A549 (cell line): ENCODE measurements around the gene ACOX1. TPM values are rescaled to one million over a fixed set of nuclear protein-coding genes. Genes with fewer than 3 reads are reported as not detected.
A peak's percentile ranks its signal among the peaks of the same experiment; 100 is the strongest.

Experiments used
- ATAC-seq, 2 experiments: fragments of 200-7000 bp in 1 of 2; fragments of >200 bp in 1 of 2; cut with Nextera tagmentation in 1 of 2; cut with Tn5 transposase in 1 of 2; 3 replicates each; pipeline versions ENCODE4 v1.8.0 to v1.9.1; 2018 to 2020; ENCODE audit warnings: mild to moderate bottlenecking in 1 of 2, moderate library complexity in 1 of 2
- CTCF ChIA-PET: fragments of 300-600 bp; sonication (Branson Sonifier 250); formaldehyde crosslinking; extraction: SDS; loops from one replicate; lab custom pipeline; 2021; ENCODE audit warnings: antibody characterized with exemption, inconsistent platforms; lab: Yijun Ruan, JAX
- POLR2A ChIA-PET: fragments of 350-600 bp; formaldehyde crosslinking; extraction: SDS; loops from one replicate; lab custom pipeline; 2021; ENCODE audit warnings: antibody characterized with exemption, inconsistent platforms; lab: Yijun Ruan, JAX
- DNase-seq, 2 experiments: peaks; one replicate each; pipeline versions ENCODE4 v3.0.0 to v3.0.0-alpha.2; 2011 to 2016; ENCODE audit warnings: low read depth in 1 of 2, low spot score in 1 of 2
- FAIRE-seq: peaks from 2 replicates; lab custom pipeline; 2011; peaks lifted over from hg19 to GRCh38; lab: Jason Lieb, UNC
- H3K27ac ChIP-seq, 2 experiments: fragments of >200 bp; sonication (Bioruptor Twin); formaldehyde crosslinking; 3 replicates each; pipeline ENCODE4 v1.5.1; 2016 to 2017
- H3K4me1 ChIP-seq: fragments of >200 bp; sonication (Bioruptor Twin); formaldehyde crosslinking; 3 replicates; pipeline ENCODE4 v1.6.1; 2016
- H3K4me2 ChIP-seq: fragments of >200 bp; sonication (Bioruptor Twin); formaldehyde crosslinking; 3 replicates; pipeline ENCODE4 v1.6.1; 2016
- H3K4me3 ChIP-seq: fragments of >200 bp; sonication (Bioruptor Twin); formaldehyde crosslinking; 3 replicates; pipeline ENCODE4 v1.5.1; 2016
- H3K9me3 ChIP-seq: fragments of >200 bp; sonication (Bioruptor Twin); formaldehyde crosslinking; 3 replicates; pipeline ENCODE4 v1.6.1; 2016
- BHLHE40 ChIP-seq: IDR thresholded peaks from 2 replicates; pipeline ENCODE4 v1.6.1; 2012; ENCODE audit warnings: low read depth, low read length, inconsistent platforms
- EP300 ChIP-seq, 2 experiments: fragments of >200 bp; sonication (Bioruptor Twin); formaldehyde crosslinking; IDR thresholded peaks; 2 replicates in 1 of 2; 3 replicates in 1 of 2; pipeline ENCODE4 v1.6.1; 2016 to 2017
- HEYL ChIP-seq: fragments of 250-450 bp; sonication (Bioruptor Pico); IDR thresholded peaks from 2 replicates; pipeline ENCODE4 v1.8.0; 2021; ENCODE audit warnings: mild to moderate bottlenecking, moderate library complexity
- HOXA7 ChIP-seq: fragments of 250-450 bp; sonication (Bioruptor Pico); IDR thresholded peaks from 2 replicates; pipeline ENCODE4 v1.5.0; 2020; ENCODE audit warnings: mild to moderate bottlenecking, moderate library complexity
- JUNB ChIP-seq: fragments of >200 bp; sonication (Bioruptor Twin); formaldehyde crosslinking; IDR thresholded peaks from 2 replicates; pipeline ENCODE4 v1.6.1; 2016
- KDM1A ChIP-seq: fragments of 200-600 bp; sonication (generic); IDR thresholded peaks from 2 replicates; pipeline ENCODE4 v1.6.1; 2016; ENCODE audit warnings: low read depth, mild to moderate bottlenecking
- MAZ ChIP-seq: fragments of 150-350 bp; IDR thresholded peaks from 2 replicates; pipeline ENCODE4 v1.6.1; 2014; ENCODE audit warnings: antibody characterized with exemption, low read depth, low read length, borderline replicate concordance
- NR3C1 ChIP-seq: fragments of >200 bp; sonication (Bioruptor Twin); formaldehyde crosslinking; IDR thresholded peaks from 3 replicates; pipeline ENCODE4 v1.6.1; 2017
- PHF8 ChIP-seq: fragments of 200-600 bp; sonication (generic); IDR thresholded peaks from 2 replicates; pipeline ENCODE4 v1.6.1; 2016; ENCODE audit warnings: low read depth, mild to moderate bottlenecking, antibody characterized with exemption, moderate library complexity, borderline replicate concordance
- POLR2A ChIP-seq: IDR thresholded peaks from 2 replicates; pipeline ENCODE4 v1.6.1; 2012; ENCODE audit warnings: mild to moderate bottlenecking, low read length
- POLR2AphosphoS2 ChIP-seq: conservative IDR thresholded peaks from 2 replicates; pipeline ENCODE4 v1.6.1; 2012; ENCODE audit warnings: low read length, improper control_type of control experiment, inconsistent platforms
- RAD21 ChIP-seq, 2 experiments: fragments of >200 bp in 1 of 2; sonication (Bioruptor Twin) in 1 of 2; formaldehyde crosslinking in 1 of 2; IDR thresholded peaks in 1 of 2; conservative IDR thresholded peaks in 1 of 2; 2 replicates in 1 of 2; 3 replicates in 1 of 2; pipeline ENCODE4 v1.6.1; 2012 to 2018; ENCODE audit warnings: inconsistent platforms in 1 of 2
- SMC3 ChIP-seq: fragments of >200 bp; sonication (Bioruptor Twin); formaldehyde crosslinking; IDR thresholded peaks from 3 replicates; pipeline ENCODE4 v1.6.1; 2018; ENCODE audit warnings: inconsistent platforms
- ZC3H11A ChIP-seq: fragments of 450-650 bp; IDR thresholded peaks from 2 replicates; pipeline ENCODE4 v1.6.1; 2014; ENCODE audit warnings: antibody characterized with exemption, mild to moderate bottlenecking
- ZFP36 ChIP-seq: fragments of 450-650 bp; IDR thresholded peaks from 2 replicates; pipeline ENCODE4 v1.6.1; 2014; ENCODE audit warnings: borderline replicate concordance; ENCODE audit not compliant: partially characterized antibody
- WGBS: methylation state at CpG from one replicate; pipeline ENCODE4 v1.1.6; 2017; ENCODE audit errors: missing lambda C conversion rate; 5-methylcytosine and 5-hydroxymethylcytosine counted together
- polyA plus RNA-seq, 4 experiments: library from polyadenylated mRNA; depleted of rRNA in 3 of 4; stranded (reverse); fragments of >200 nt; fragmentation: RNase III in 1 of 4; extraction: RNeasy Plus Mini Kit Qiagen cat#74134 plus additional on column Dnase treatment in 1 of 4; gene quantifications; 2 replicates in 3 of 4; 3 replicates in 1 of 4; pipeline ENCODE4 v1.2.3, GENCODE V29; 2011 to 2017
- TF ChIP-seq, protein P1 (sequence below): IDR thresholded peaks from 2 replicates; pipeline ENCODE4 v1.6.1; 2012
- TF ChIP-seq, protein P2 (sequence below): fragments of >200 bp; sonication (Bioruptor Twin); formaldehyde crosslinking; IDR thresholded peaks from 3 replicates; pipeline ENCODE4 v1.6.1; 2016
- TF ChIP-seq, protein P3 (sequence below): IDR thresholded peaks from 2 replicates; pipeline ENCODE4 v1.6.1; 2012; ENCODE audit warnings: low read depth, borderline replicate concordance
- TF ChIP-seq, protein P4 (sequence below): fragments of >200 bp; sonication (Bioruptor Twin); formaldehyde crosslinking; IDR thresholded peaks from 3 replicates; pipeline ENCODE4 v1.5.1; 2016

Gene ACOX1
- polyA plus RNA-seq, 2 of the 4 experiments (the other 2 are of a cell fraction): 17.9 to 31.1 TPM

DNA sequence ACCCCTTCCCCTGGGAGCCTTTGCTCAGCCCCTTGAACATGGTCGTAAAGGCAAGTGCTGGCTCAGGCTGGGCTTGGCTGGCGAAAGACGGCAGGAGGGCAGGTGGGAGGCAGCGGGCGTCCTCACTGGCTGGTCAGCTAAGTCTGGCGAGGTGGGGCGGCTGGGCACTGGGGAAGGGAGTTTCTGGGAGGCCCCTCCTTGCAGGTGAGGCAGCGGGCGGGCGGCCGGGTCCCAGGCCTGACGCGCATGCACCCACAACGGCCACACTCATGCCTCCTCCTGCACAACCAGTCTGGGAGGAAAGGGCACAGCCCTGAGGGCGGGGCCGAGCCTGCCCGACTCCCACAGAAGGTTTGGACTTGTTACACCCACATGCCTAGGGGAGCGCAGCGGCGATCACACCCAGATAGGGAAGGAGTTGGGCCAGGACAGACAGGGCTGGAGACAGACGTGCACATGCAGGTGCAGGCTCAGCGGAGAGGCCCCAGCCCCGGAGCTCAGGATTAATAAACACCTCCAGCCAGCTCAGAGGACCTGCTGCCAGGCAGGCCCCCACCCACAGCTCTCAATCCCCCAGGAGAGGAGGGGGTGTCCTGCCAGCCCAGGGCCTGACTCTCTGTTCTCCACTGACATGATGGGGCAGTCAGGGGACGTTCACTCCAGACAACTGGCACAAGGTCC, 48.3 kb upstream of the ACOX1 start, which contains the start of gene EVPL:
Gene EVPL, minus strand, starts transcription at position 148 of the 681 bp plus-strand sequence. Its CDS starts 108 bp downstream, at position 40.
- no peak for TF ChIP-seq NR3C1
- TF ChIP-seq ZC3H11A: no peak
- no peak for TF ChIP-seq ZFP36
- TF ChIP-seq, protein P1, sequence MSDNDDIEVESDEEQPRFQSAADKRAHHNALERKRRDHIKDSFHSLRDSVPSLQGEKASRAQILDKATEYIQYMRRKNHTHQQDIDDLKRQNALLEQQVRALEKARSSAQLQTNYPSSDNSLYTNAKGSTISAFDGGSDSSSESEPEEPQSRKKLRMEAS: peak; percentile 61
- TF ChIP-seq, protein P2, sequence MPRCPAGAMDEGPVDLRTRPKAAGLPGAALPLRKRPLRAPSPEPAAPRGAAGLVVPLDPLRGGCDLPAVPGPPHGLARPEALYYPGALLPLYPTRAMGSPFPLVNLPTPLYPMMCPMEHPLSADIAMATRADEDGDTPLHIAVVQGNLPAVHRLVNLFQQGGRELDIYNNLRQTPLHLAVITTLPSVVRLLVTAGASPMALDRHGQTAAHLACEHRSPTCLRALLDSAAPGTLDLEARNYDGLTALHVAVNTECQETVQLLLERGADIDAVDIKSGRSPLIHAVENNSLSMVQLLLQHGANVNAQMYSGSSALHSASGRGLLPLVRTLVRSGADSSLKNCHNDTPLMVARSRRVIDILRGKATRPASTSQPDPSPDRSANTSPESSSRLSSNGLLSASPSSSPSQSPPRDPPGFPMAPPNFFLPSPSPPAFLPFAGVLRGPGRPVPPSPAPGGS: peak; percentile 35; the same call in 1 of the 3 replicates
- no peak for TF ChIP-seq KDM1A
- TF ChIP-seq PHF8: peak; percentile 48; the same call in 1 of the 2 replicates
- TF ChIP-seq RAD21 (conservative IDR thresholded peaks at IDR 0.05 in 1 of 2, IDR thresholded peaks at IDR 0.05 in 1 of 2): no peak
- no peak for TF ChIP-seq POLR2AphosphoS2
- no peak for TF ChIP-seq JUNB
- TF ChIP-seq HOXA7 (CRISPR knock-in tag): no peak
- no peak for TF ChIP-seq HEYL
- TF ChIP-seq POLR2A: peak; percentile 70
- TF ChIP-seq, all 56 proteins: peak for 4
- H3K4me2 ChIP-seq: peak within 1 kb of the TSS; percentile 93

DNA sequence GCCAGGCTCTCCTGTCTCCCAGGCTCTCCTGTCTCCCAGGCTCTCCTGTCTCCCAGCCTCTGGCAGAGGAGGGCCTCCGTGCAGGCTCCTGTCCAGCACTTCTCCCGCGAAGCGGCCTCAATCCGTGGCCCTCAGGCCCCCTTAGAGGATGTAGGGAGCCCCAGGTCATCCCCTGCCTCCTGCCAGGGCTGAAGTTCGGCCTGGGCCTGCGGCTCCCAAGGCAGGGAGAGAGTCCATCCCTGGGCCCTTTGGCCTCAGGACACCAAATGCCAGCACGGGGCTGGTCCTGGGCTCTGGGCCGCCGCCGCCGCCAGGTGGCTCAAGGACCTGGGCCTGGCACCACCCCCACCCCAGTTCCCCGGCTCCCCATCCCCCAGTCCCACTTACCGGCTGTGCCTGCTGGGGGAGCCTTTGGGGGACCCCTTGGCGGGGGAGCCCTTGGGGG, 47.8 kb upstream of the ACOX1 start:
- FAIRE-seq: no peak
- H3K9me3 ChIP-seq: no peaks in the 10 kb centered on the region
- POLR2A ChIA-PET: no interaction called here
- ATAC-seq: peak; percentile 79 to 85
- DNase-seq: peak in 1 of 2 experiments; percentile 53
- peak overlapping the region; percentile 74 for H3K4me3 ChIP-seq
- peak overlapping the region; percentile 93 for H3K27ac ChIP-seq
- CTCF ChIA-PET: interaction anchor here (1.0 to 23.8 kb wide), 6 partner anchors 14 to 273 kb away, joined by 3 to 357 read pairs (median 4); no protein-coding TSS in a partner anchor
- TF ChIP-seq BHLHE40 (no peak), POLR2AphosphoS2 (no peak), HEYL (no peak), MAZ (no peak), SMC3 (peak; percentile 63), RAD21 (conservative IDR thresholded peaks at IDR 0.05 in 1 of 2, IDR thresholded peaks at IDR 0.05 in 1 of 2) (peak in 1 of 2 experiments; percentile 31; a peak in 1 of 5 replicates), EP300 (IDR thresholded peaks at IDR 0.05) (no peak)
- TF ChIP-seq, protein P1: 0 out of 2 replicates have a peak, but pooled peaks have one; percentile 5
- TF ChIP-seq, protein P3, sequence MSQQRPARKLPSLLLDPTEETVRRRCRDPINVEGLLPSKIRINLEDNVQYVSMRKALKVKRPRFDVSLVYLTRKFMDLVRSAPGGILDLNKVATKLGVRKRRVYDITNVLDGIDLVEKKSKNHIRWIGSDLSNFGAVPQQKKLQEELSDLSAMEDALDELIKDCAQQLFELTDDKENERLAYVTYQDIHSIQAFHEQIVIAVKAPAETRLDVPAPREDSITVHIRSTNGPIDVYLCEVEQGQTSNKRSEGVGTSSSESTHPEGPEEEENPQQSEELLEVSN: 0 out of 2 replicates have a peak, but pooled peaks have one; percentile 14
- TF ChIP-seq, protein P4, sequence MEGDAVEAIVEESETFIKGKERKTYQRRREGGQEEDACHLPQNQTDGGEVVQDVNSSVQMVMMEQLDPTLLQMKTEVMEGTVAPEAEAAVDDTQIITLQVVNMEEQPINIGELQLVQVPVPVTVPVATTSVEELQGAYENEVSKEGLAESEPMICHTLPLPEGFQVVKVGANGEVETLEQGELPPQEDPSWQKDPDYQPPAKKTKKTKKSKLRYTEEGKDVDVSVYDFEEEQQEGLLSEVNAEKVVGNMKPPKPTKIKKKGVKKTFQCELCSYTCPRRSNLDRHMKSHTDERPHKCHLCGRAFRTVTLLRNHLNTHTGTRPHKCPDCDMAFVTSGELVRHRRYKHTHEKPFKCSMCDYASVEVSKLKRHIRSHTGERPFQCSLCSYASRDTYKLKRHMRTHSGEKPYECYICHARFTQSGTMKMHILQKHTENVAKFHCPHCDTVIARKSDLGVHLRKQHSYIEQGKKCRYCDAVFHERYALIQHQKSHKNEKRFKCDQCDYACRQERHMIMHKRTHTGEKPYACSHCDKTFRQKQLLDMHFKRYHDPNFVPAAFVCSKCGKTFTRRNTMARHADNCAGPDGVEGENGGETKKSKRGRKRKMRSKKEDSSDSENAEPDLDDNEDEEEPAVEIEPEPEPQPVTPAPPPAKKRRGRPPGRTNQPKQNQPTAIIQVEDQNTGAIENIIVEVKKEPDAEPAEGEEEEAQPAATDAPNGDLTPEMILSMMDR: peak; percentile 42
- peaks cover 29% of the 10 kb centered on the region for H3K4me1 ChIP-seq
- peak overlapping the region; percentile 93 for H3K4me2 ChIP-seq
- 2% methylated on average over 10 of the region's 15 CpGs for WGBS

More for the DNA sequence above, 48.3 kb upstream of the ACOX1 start, which contains the start of gene EVPL:
- DNase-seq: peak; percentile 62 to 88
- peak; percentile 87 for FAIRE-seq
- Histone ChIP-seq H3K9me3 (no peaks in the 10 kb centered on the region), H3K4me3 (peak within 1 kb of the TSS; percentile 74), H3K4me1 (peaks cover 29% of the 10 kb centered on the region), H3K27ac (peak within 1 kb of the TSS; percentile 93)
- 3% methylated on average over 17 of the region's 24 CpGs for WGBS
- ChIA-PET CTCF (interaction anchor here (0.7 to 23.8 kb wide), 8 partner anchors 14 to 272 kb away, joined by 3 to 357 read pairs (median 4); no protein-coding TSS in a partner anchor), POLR2A (no interaction called here)
- ATAC-seq: peak; percentile 87 to 94
